HG02798 (cell line): Measurements from ENCODE around the gene NOS1AP.
"Not testable (repeated sequence)": the region's sequence is repeated elsewhere in the genome, so short reads cannot be mapped to it uniquely, and the experiment has no call there.

Experiments used
- ATAC-seq: cut with Tn5 transposase; IDR thresholded peaks from one replicate; pipeline ENCODE4 v1.9.1; 2021; ENCODE audit warnings: mild to moderate bottlenecking; ENCODE audit not compliant: unreplicated experiment, poor library complexity

Gene NOS1AP

GRCh38 chr1:162316187-162316586, 246.7 kb downstream of the NOS1AP start:
- ATAC-seq: no peak

GRCh38 chr1:162317621-162318020, 248.1 kb downstream of the NOS1AP start:
- ATAC-seq: no peak

GRCh38 chr1:162319493-162320175, 250.1 kb downstream of the NOS1AP start:
- ATAC-seq: no peak

- no peak for ATAC-seq
These were observed 252.4 kb downstream of the NOS1AP start for GRCh38 chr1:162321809-162322422.

- no peak for ATAC-seq
These were observed 253.5 kb downstream of the NOS1AP start for GRCh38 chr1:162323023-162323422.

- ATAC-seq: no peak
These were observed 254.9 kb downstream of the NOS1AP start for GRCh38 chr1:162324396-162324795.

- no peak for ATAC-seq
These were observed 257.1 kb downstream of the NOS1AP start for GRCh38 chr1:162326559-162326958.

GRCh38 chr1:162327144-162327787, 257.8 kb downstream of the NOS1AP start:
- no peak for ATAC-seq

GRCh38 chr1:162327788-162328165, 258.3 kb downstream of the NOS1AP start:
- no peak for ATAC-seq

- no peak for ATAC-seq
These were observed 259.0 kb downstream of the NOS1AP start for GRCh38 chr1:162328512-162328911.

- ATAC-seq: no peak
These were observed 260.3 kb downstream of the NOS1AP start for GRCh38 chr1:162329826-162330225.

GRCh38 chr1:162333991-162334390, 264.5 kb downstream of the NOS1AP start:
- ATAC-seq: no peak

GRCh38 chr1:162335126-162335525, 265.6 kb downstream of the NOS1AP start:
- ATAC-seq: no peak

GRCh38 chr1:162336621-162337285, 267.3 kb downstream of the NOS1AP start:
- no peak for ATAC-seq

- no peak for ATAC-seq
These were observed 273.0 kb downstream of the NOS1AP start for GRCh38 chr1:162342452-162342983.

GRCh38 chr1:162343470-162343869, 274.0 kb downstream of the NOS1AP start:
- ATAC-seq: no peak

GRCh38 chr1:162347281-162347680, 277.8 kb downstream of the NOS1AP start:
- ATAC-seq: no peak

- no peak for ATAC-seq
These were observed 280.3 kb downstream of the NOS1AP start for GRCh38 chr1:162349635-162350330.

- ATAC-seq: no peak
These were observed 281.9 kb downstream of the NOS1AP start for GRCh38 chr1:162351246-162351842.

- not testable (repeated sequence) for ATAC-seq
These were observed 282.4 kb downstream of the NOS1AP start for GRCh38 chr1:162351874-162352273.
